Stimulated activated CD4-positive, alpha-beta T cell treated with anti-CD3 and anti-CD28 coated beads, TNF-alpha, amount 100 ng/mL, for 24 hours (primary cell): ENCODE data around the gene HAUS3.
A peak's percentile ranks its signal among the peaks of the same experiment; 100 is the strongest.

Experiments used
- DNase-seq, 3 experiments: peaks; one replicate each; pipeline ENCODE4 v3.0.0-alpha.2; 2020; ENCODE audit warnings: low read depth in 3 of 3

The HAUS3 gene

DNA sequence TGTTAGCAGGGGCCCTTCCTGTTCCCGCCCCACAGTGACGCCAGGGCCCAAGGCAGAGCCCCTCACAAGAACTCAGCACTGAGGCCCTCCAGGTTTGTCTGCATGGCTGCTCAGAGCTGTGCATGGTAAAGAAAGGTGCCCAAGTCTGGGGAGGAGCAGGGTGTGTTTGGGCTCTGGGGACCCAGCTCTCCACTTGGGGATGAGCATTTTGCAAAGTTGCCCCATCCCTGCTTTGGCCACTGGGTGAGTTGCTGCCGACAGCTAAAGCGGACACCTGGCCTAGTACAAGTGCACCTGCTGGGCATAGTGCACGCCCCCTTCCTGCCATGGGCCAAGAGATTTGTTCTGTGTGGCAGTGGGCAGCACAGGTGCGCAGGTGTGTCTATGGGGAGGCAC lies 22.0 kb upstream of the HAUS3 start:
- DNase-seq, result no peak

GRCh38 chr4:2262944-2263250 lies 21.0 kb upstream of the HAUS3 start:
- no peak for DNase-seq

DNA sequence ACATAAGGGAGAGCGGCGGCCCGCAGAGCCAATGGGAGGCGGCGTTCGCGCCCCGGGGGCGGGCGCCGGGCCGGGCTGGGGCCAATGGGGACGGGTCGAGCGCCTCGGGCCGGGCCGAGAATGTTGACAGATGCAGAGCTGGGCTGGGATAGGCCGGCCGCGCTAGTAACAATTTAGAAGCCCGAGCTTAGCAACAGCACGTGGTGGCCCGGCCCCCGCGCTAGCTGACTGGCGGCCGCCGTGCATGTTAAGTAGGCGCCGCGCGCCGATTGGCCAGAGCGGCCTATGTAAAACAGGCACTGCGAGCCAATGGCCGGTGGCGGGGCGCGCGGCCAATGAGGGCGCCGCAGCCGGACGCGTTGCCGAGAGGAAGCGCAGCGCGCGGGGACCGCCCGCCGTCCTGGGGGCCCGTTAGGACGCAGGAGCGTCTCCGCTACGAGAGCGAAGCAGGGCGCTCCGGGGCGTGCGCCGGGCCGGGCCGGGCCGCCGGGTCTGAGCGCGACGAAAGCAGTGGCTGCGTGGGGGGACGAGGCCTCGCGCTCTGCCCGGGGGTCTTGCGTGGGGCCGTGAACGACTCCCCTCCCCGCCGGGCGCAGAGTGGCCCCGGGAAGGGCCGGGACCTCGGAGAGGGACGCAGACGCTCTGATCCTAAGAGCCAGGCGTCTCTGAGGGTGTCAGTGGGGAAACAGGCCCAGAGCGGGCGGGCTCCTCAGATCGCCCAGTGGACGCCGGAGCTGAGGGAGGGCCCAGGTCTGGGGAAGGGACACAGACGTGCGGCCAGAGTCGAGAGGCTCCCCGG lies 20.4 kb upstream of the HAUS3 start:
- peak; percentile 92 to 97 (median 95) for DNase-seq

- no peak for DNase-seq
These were observed 19.9 kb upstream of the HAUS3 start, which contains the start of gene MXD4 for GRCh38 chr4:2261853-2262144. Gene MXD4, minus strand, starts transcription at chr4:2262109. Its CDS starts 129 bp downstream, at chr4:2261980.

- DNase-seq, result peak in 1 of 3 experiments; percentile 47
These were observed 19.4 kb upstream of the HAUS3 start for GRCh38 chr4:2261110-2261852.

GRCh38 chr4:2260344-2261109 lies 18.6 kb upstream of the HAUS3 start:
- DNase-seq, result no peak

DNA sequence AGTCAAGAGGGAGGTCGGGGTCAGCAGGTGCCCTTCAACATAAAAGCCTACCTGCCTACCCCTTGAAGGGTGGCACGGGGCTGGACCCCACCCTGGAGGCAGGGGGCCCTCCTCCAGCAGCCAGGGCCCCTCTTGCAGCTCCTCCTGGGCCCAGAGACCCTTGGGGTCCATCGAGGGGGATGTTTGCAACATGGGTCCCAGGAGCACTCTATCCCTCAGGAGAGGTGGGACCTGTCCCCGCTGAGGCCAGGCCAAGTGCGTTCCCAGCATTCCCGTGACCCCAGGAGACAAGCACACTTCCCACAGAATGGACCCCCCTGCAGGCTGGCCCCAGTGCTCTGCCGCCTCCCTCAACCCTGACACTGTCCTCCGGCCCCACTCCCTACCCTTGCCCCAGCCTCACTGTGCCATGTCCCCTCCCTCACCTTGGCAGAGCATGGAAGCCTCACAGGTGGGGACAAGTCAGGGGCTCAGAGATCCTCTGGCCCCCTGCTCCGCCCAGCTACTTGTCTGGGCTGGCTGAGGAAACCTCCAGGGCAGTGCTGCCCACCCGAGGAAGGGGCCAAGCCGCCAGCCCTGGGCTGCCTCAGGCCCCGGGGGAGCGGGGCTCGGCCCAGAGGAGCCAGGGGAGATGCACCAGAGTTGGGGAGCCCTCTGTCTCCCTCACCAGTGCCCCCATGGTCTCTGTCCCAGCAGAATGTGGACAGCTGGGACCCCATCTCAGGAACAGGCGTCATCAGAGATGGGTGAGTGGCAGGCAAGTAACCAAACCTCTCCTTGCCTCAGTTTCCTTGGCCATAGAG lies 17.8 kb upstream of the HAUS3 start:
- no peak for DNase-seq

DNA sequence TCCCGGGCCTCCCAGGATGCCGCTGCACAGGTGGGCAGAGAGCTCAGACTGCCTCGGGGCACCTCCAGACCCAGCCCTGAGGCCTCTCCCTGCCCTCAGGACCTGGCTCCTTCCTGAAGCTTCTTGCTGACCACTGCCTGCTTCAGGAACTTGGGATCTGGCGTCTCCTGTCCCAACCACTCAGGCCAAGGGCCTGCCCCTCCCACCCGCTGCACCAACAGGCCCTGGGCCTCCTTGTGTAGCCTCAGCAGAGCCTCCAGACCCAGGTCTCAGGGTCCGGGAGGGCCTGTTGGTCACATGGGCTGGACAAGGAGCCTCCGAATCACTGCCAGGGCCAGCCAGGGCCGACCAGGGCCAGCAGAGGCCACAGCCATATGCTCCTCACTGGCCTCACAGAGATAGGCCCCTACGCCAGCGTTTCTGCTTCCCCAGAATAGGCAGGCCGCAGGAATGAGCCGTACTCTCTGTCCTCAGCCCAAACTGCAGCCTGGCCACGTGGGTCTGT lies 17.2 kb upstream of the HAUS3 start:
- no peak for DNase-seq

GRCh38 chr4:2258091-2259035 lies 16.4 kb upstream of the HAUS3 start:
- DNase-seq, result no peak

DNA sequence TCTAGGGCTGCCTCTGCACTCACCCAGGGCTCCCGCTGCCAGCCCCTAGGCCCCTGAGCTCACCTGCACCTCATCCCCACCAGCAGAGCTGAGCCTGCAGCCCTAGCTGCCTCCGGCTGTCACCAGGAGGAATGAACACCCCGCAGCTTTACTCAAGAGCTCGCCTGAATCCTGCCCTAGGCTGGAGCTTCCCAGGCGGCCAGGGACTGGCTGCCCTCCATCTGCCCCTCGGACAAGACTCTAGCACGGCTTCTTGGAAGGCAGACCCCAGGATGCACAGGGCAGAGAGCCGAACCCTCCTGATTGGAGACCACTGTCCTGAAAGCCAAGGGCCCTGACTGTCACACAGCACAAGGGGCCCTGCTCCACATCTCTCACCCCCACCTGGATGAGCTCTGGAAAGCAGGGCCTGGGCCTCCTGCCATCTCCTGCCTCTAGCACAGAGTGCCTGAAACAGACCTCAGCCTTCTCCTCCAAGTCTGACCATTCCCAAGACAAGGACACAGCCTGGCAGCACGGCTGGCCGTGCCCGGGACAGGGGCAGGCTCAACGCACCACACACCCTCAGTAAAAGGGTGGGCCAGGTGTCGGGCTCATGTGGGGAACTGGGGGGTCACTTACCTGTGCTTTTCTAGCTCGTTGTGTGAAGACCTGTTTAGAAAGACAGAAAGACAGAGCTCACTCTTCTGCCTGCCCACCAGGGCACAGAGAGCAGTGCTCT lies 15.6 kb upstream of the HAUS3 start:
- no peak for DNase-seq

DNA sequence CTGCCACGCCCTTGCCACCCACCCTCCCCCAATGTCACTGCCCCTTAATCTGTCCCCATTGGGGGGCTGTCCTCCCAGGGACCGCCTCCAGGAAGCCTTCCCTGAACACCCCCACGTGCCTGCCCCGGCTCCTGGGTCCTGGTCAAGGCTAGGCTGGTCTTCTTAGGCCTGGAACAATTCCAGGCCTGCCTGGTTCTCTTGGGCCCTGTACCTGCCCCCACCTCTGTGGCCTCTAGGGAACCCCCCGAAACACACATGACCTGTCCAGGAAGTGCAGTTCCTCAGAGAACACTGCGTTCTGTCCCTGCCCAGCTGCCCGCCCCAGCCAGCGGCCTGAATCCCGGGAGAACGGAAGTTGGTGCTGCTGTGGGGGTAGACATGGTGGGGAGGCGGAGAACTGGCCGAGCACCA lies 14.9 kb upstream of the HAUS3 start:
- no peak for DNase-seq

DNA sequence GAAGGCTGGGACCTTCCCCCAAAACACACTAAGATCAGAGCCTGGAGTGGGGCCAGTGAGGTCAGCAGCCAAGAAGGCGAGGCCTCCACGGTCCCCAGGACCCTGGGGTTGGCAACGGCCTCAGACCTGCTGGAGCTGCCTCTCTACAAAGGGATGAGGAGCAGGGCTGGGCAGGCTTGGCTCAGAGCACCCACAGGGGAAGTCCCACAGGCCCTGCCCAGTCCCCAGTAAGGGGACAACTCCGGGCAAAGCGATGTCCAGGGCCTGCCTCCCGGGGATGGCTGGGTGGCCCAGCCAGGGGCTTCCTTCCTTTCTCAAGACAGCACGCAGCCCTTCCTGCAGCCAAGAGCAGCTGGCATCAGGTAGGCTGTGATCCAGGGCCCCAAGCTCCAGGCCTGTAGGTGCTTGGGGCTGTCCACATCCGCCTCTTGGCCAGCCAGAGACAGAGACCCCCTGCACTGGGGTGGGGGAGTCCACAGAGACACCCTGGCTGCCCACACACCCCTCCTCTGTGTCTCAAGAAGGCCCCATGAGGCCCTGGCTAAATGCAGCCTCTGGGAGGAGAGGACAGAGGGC lies 14.3 kb upstream of the HAUS3 start:
- no peak for DNase-seq

DNA sequence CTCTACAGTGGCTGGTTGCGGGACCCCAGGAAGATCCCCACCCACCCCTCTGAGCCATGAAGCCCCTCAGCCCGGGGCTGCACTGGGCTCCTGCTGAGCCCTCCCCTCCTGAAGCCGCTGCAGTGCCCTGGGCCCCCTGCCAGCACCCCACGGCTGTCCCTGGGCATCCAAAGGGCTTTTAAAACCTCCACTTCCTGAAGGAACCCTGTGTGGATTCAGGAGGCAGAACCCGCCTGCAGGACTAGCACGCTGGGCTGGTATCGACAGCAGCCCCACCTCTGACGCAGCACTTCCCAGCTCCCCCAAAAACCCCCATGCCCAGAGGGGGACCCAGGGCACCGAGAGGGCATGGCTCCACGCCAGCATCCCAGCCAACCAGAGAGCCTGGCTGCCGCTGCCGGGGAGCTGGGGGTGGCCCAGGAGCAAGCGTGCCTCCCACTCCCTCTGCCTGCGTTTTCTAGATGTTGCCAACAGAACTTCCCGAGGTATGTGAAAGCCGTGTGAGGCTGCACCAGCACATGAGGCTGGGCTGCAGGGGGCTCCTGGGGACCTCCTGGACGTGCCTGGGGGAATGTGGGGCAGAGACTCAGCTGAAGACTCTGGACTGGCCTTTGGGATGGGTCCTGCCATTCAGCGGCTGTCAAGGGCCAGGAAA lies 13.7 kb upstream of the HAUS3 start:
- no peak for DNase-seq

GRCh38 chr4:2254665-2255500 lies 13.0 kb upstream of the HAUS3 start:
- no peak for DNase-seq

DNA sequence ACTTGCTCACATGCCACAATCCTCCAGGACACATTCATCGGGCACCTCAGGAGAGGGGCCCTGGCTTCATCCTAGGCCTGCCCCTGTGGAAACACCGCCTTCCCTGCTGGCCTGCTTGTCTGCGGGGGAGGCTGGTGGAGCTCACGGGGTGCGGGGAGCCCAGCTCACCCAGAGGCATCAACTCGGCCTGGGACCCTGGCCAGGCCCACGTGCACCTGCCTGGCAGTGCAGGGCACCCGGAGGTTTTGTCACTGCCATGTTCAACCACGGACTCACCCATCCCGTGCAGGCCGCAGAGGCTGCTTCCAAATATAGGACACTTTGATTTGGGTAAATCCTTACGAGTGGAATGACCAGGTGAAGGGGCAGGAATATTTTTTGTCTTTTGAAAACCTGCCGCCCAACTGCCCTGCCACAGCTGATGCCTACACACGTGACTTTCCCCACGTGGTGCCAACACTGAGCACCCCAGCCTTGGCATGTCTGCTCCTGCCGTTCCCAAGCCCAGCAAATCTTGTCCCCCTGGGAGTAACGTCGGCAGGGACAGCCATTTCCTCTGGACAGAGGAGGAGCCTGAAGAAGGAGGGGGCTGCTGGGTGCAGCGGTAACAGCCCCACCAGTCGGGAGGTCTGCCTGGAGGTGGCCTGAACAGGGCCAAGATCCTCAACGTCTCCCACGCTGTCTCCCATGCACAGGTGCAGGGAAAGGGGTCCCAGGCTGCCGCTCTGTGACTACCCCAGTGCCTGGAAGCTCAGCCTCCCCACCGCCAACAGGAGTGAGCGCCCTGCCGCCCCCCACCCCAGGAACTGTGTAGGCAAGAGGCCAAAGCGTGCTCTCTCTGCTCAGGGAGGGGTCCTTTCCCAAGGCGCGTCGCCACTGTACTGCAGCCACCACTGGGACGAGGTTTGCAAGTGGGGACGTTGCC lies 11.5 kb upstream of the HAUS3 start:
- no peak for DNase-seq

DNA sequence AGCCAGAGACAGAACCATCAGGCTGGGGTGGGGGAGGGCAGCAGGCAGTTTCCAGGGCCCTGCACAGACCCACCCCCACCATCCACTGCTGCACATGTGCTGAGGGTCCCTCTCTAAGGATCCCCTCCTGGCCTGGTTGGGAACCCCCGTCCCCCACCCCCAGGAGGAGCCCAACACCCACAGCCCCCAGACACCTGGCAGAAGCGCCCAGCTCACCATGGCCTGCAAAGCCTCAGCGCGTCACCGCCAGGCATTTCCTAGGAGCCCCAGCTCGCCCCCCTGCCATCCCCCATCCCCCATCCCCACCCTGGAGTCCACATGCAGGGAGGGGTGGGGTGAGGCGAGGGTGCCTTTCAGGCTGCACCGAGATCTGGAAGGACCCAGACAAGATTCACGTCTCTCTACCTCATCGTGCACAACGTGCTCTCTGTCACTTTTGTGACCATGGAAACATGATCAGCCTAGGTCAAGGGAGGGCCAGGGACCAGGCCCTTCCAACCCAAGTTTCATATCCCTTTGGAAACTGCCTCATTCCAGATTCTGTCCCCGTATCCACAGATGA lies 10.7 kb upstream of the HAUS3 start:
- DNase-seq, result no peak
